Panc1 (cell line): ENCODE results near the gene UBAP1. TPM values are rescaled to one million over a fixed set of nuclear protein-coding genes. Genes with fewer than 3 reads are reported as not detected.
A peak's percentile ranks its signal among the peaks of the same experiment; 100 is the strongest.

Experiments used
- ATAC-seq: fragments of 200-7000 bp; cut with Tn5 transposase; 2 replicates; pipeline ENCODE4 v1.9.1; 2020; ENCODE audit warnings: mild to moderate bottlenecking, moderate library complexity
- BruUV-seq: library from RNA; stranded (reverse); fragments of 400-500 nt; replicated peaks from 2 replicates; lab custom pipeline; 2021; lab: Mats Ljungman, UMichigan
- CTCF ChIA-PET: fragments of 300-600 bp; sonication (Branson Sonifier 250); formaldehyde crosslinking; loops from one replicate; lab custom pipeline; 2022; ENCODE audit warnings: antibody characterized with exemption; lab: Charles Lee
- POLR2A ChIA-PET: fragments of 300-600 bp; sonication (Branson Sonifier 250); formaldehyde crosslinking; loops from one replicate; lab custom pipeline; 2022; ENCODE audit warnings: antibody characterized with exemption; lab: Charles Lee
- DNase-seq: peaks from one replicate; pipeline ENCODE4 v3.0.0-alpha.2; 2010; ENCODE audit warnings: low read depth, low spot score
- H3K27ac ChIP-seq: 2 replicates; pipeline ENCODE4 v1.5.1; 2011; ENCODE audit warnings: mild to moderate bottlenecking, low read length, inconsistent platforms
- H3K27me3 ChIP-seq: fragments of 200-500 bp; sonication (Bioruptor generic); 2 replicates; pipeline ENCODE4 v1.6.0; 2014; ENCODE audit warnings: low read length, inconsistent platforms; ENCODE audit not compliant: control insufficient read depth, insufficient read depth
- H3K36me3 ChIP-seq: fragments of 200-500 bp; sonication (Bioruptor generic); 2 replicates; pipeline ENCODE4 v1.5.1; 2014; ENCODE audit warnings: inconsistent platforms, mild to moderate bottlenecking, low read length, moderate library complexity; ENCODE audit not compliant: control insufficient read depth, insufficient read depth
- H3K4me1 ChIP-seq: 2 replicates; pipeline ENCODE4 v1.5.1; 2011; ENCODE audit warnings: inconsistent platforms, mild to moderate bottlenecking, low read length, moderate library complexity; ENCODE audit not compliant: control insufficient read depth, insufficient read depth
- H3K4me3 ChIP-seq, 2 experiments: 2 replicates each; pipeline ENCODE4 v1.5.1; 2011 to 2012; ENCODE audit warnings: low read depth in 2 of 2, low read length in 2 of 2, mild to moderate bottlenecking in 2 of 2, inconsistent platforms in 1 of 2, moderate library complexity in 1 of 2
- H3K9me3 ChIP-seq: fragments of 200-500 bp; sonication (Bioruptor generic); 2 replicates; pipeline ENCODE4 v1.5.1; 2014; ENCODE audit warnings: low read depth, mild to moderate bottlenecking, inconsistent platforms, low read length, moderate library complexity; ENCODE audit not compliant: control insufficient read depth, insufficient read depth
- POLR2AphosphoS5 ChIP-seq: IDR thresholded peaks from 2 replicates; pipeline ENCODE4 v1.6.1; 2012; ENCODE audit warnings: mild to moderate bottlenecking, low read depth, low read length, moderate library complexity
- REST ChIP-seq, 2 experiments: IDR thresholded peaks; 2 replicates each; pipeline ENCODE4 v1.6.1; 2011 to 2012; ENCODE audit warnings: low read depth in 2 of 2, control low read depth in 1 of 2, low read length in 1 of 2, mild to moderate bottlenecking in 1 of 2, moderate library complexity in 1 of 2; ENCODE audit not compliant: insufficient read depth in 1 of 2
- SIN3A ChIP-seq: IDR thresholded peaks from 2 replicates; pipeline ENCODE4 v1.6.1; 2012; ENCODE audit warnings: low read depth, mild to moderate bottlenecking, low read length, moderate library complexity, borderline replicate concordance; ENCODE audit not compliant: insufficient read depth
- TCF7L2 ChIP-seq: IDR thresholded peaks from 2 replicates; pipeline ENCODE4 v1.6.1; 2011; ENCODE audit warnings: mild to moderate bottlenecking, low read depth, low read length, inconsistent platforms
- in situ Hi-C: cut with HindIII; loops from 2 replicates; pipeline ENCODE4 v1.10.0; 2016; ENCODE audit warnings: low sequenced_read_pairs, low pct_unique_long_range_greater_than_20kb
- intact Hi-C: fragments of 100-400 bp; cut with micrococcal nuclease; formaldehyde crosslinking; loops from one replicate; pipeline ENCODE4 v1.10.0; 2022; ENCODE audit not compliant: unreplicated experiment
- total RNA-seq: library from RNA; stranded (reverse); gene quantifications from one replicate; pipeline ENCODE4 v1.2.1, GENCODE V29; 2021; ENCODE audit not compliant: unreplicated experiment
- TF ChIP-seq, protein P1 (sequence below): fragments of 450-650 bp; IDR thresholded peaks from 2 replicates; pipeline ENCODE4 v1.5.1; 2017; ENCODE audit warnings: mild to moderate bottlenecking

Gene UBAP1
- total RNA-seq, 1 experiment from 2014 or later = 55.3 TPM

- ChIA-PET POLR2A (interaction anchor here (0.6 kb wide), 1 partner anchor 47 kb away, joined by 12 read pairs; no protein-coding TSS in a partner anchor), CTCF (no interaction called here)
- Histone ChIP-seq H3K36me3 (no peaks in the 10 kb centered on the region), H3K27ac (peak overlapping the region; percentile 36), H3K4me1 (peaks cover 13% of the 10 kb centered on the region), H3K4me3 (no peak overlapping the region), H3K9me3 (no peaks in the 10 kb centered on the region), H3K27me3 (no peaks in the 10 kb centered on the region)
- ATAC-seq (peak; percentile 85), DNase-seq (peak; percentile 85)
- no TSS peak for BruUV-seq
- in situ Hi-C loops (no loop called here), intact Hi-C loops (no loop called here)
- peak; percentile 50; the same call in 1 of the 2 replicates for TF ChIP-seq POLR2AphosphoS5
- TF ChIP-seq SIN3A = no peak
These were observed 7.1 kb downstream of the UBAP1 start for GRCh38 chr9:34185778-34186551.

DNA sequence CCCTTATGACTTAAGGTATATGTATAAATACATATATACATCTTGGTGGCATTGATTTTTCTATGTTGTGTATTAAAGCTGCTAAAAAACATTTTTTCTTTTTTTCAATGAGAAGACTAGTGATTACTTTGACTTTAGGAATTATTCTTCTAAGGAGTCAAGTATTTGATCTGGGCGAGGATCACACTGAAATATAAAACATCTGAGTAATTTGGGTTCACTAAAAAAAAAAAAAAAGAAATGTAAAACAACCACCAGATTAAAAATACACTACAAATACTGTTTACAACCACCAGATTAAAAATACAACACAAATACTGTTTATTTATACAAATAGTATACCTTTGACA lies 9.0 kb downstream of the UBAP1 start:
- ChIA-PET CTCF (interaction anchor here (0.6 kb wide), 1 partner anchor 18 kb away, joined by 4 read pairs; no protein-coding TSS in a partner anchor), POLR2A (no interaction called here)
- no peak for TF ChIP-seq TCF7L2
- TF ChIP-seq, protein P1, sequence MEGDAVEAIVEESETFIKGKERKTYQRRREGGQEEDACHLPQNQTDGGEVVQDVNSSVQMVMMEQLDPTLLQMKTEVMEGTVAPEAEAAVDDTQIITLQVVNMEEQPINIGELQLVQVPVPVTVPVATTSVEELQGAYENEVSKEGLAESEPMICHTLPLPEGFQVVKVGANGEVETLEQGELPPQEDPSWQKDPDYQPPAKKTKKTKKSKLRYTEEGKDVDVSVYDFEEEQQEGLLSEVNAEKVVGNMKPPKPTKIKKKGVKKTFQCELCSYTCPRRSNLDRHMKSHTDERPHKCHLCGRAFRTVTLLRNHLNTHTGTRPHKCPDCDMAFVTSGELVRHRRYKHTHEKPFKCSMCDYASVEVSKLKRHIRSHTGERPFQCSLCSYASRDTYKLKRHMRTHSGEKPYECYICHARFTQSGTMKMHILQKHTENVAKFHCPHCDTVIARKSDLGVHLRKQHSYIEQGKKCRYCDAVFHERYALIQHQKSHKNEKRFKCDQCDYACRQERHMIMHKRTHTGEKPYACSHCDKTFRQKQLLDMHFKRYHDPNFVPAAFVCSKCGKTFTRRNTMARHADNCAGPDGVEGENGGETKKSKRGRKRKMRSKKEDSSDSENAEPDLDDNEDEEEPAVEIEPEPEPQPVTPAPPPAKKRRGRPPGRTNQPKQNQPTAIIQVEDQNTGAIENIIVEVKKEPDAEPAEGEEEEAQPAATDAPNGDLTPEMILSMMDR = no peak
- TF ChIP-seq POLR2AphosphoS5 = no peak
- TF ChIP-seq REST (IDR thresholded peaks at IDR 0.05; ENCODE audit: insufficient read depth in 1 of 2, low read depth in 2 of 2, low read length in 1 of 2) = no peak
- no peak for TF ChIP-seq SIN3A
- Histone ChIP-seq H3K4me1 (peaks cover 21% of the 10 kb centered on the region), H3K36me3 (no peaks in the 10 kb centered on the region), H3K27me3 (no peaks in the 10 kb centered on the region), H3K4me3 (no peak overlapping the region), H3K9me3 (no peaks in the 10 kb centered on the region), H3K27ac (no peak overlapping the region)
- intact Hi-C loops = no loop called here
- in situ Hi-C loops = no loop called here
- BruUV-seq = no TSS peak
- no peak for ATAC-seq
- DNase-seq = no peak
